SK-N-SH treated with all-trans-retinoic acid at 6 μM for 48 hours (cell line): ENCODE data around the gene LILRB4.
"Not testable (repeated sequence)": the region's sequence is repeated elsewhere in the genome, so short reads cannot be mapped to it uniquely, and the experiment has no call there.

Experiments used
- ATAC-seq: fragments of 200-7000 bp; cut with Tn5 transposase; 3 replicates; pipeline ENCODE4 v1.9.1; 2020; ENCODE audit warnings: mild to moderate bottlenecking, moderate library complexity
- ARNTL ChIP-seq: fragments of 450-650 bp; formaldehyde crosslinking; IDR thresholded peaks from 2 replicates; pipeline ENCODE4 v1.5.0; 2020; ENCODE audit warnings: low read depth, mild to moderate bottlenecking, moderate library complexity, borderline replicate concordance
- BACH2 ChIP-seq: fragments of 250-450 bp; sonication (Bioruptor Pico); IDR thresholded peaks from 2 replicates; pipeline ENCODE4 v1.9.0; 2021; ENCODE audit warnings: mild to moderate bottlenecking, borderline replicate concordance
- CSDC2 ChIP-seq: fragments of 250-450 bp; sonication (Bioruptor Pico); IDR thresholded peaks from 2 replicates; pipeline ENCODE4 v1.5.0; 2020; ENCODE audit warnings: mild to moderate bottlenecking, moderate library complexity
- ESRRG ChIP-seq: fragments of 250-450 bp; sonication (Bioruptor Pico); IDR thresholded peaks from 2 replicates; pipeline ENCODE4 v1.6.1; 2021; ENCODE audit warnings: mild to moderate bottlenecking
- ISL1 ChIP-seq: fragments of 250-450 bp; sonication (Bioruptor Pico); IDR thresholded peaks from 2 replicates; pipeline ENCODE4 v2.1.2; 2022; ENCODE audit warnings: mild to moderate bottlenecking, moderate library complexity
- OSR1 ChIP-seq: fragments of 250-450 bp; sonication (Bioruptor Pico); IDR thresholded peaks from 2 replicates; pipeline ENCODE4 v1.8.0; 2022; ENCODE audit warnings: moderate library complexity, mild to moderate bottlenecking, inconsistent platforms
- PPARA ChIP-seq: fragments of 250-450 bp; sonication (Bioruptor Pico); IDR thresholded peaks from 2 replicates; pipeline ENCODE4 v1.5.0; 2020; ENCODE audit warnings: mild to moderate bottlenecking, borderline replicate concordance
- RARB ChIP-seq: fragments of 250-450 bp; sonication (Bioruptor Pico); IDR thresholded peaks from 2 replicates; pipeline ENCODE4 v1.8.0; 2021; ENCODE audit warnings: mild to moderate bottlenecking, moderate library complexity
- SNAI2 ChIP-seq: fragments of 250-450 bp; sonication (Bioruptor Pico); IDR thresholded peaks from 2 replicates; pipeline ENCODE4 v1.5.0; 2020; ENCODE audit warnings: mild to moderate bottlenecking, moderate library complexity
- TCF4 ChIP-seq: fragments of 250-450 bp; sonication (Bioruptor Pico); IDR thresholded peaks from 2 replicates; pipeline ENCODE4 v1.8.0; 2021; ENCODE audit warnings: mild to moderate bottlenecking, moderate library complexity, borderline replicate concordance
- ZFP3 ChIP-seq: fragments of 250-450 bp; sonication (Bioruptor Pico); IDR thresholded peaks from 2 replicates; pipeline ENCODE4 v1.5.0; 2020; ENCODE audit warnings: mild to moderate bottlenecking, moderate library complexity
- ZFP30 ChIP-seq: fragments of 450-650 bp; formaldehyde crosslinking; IDR thresholded peaks from 2 replicates; pipeline ENCODE4 v1.5.0; 2022; ENCODE audit warnings: mild to moderate bottlenecking, moderate library complexity
- ZNF565 ChIP-seq: fragments of 450-650 bp; formaldehyde crosslinking; conservative IDR thresholded peaks from 2 replicates; pipeline ENCODE4 v1.5.0; 2020; ENCODE audit warnings: low read depth, mild to moderate bottlenecking, moderate library complexity
- ZNF70 ChIP-seq: fragments of 450-650 bp; formaldehyde crosslinking; IDR thresholded peaks from 2 replicates; pipeline ENCODE4 v1.5.0; 2020; ENCODE audit warnings: mild to moderate bottlenecking, moderate library complexity
- ZNF8 ChIP-seq: fragments of 450-650 bp; formaldehyde crosslinking; IDR thresholded peaks from 2 replicates; pipeline ENCODE4 v1.5.0; 2020; ENCODE audit warnings: mild to moderate bottlenecking, moderate library complexity
- TF ChIP-seq, protein P1 (sequence below): fragments of 250-450 bp; sonication (Bioruptor Pico); IDR thresholded peaks from 2 replicates; pipeline ENCODE4 v1.5.1; 2020; ENCODE audit warnings: low read depth, mild to moderate bottlenecking, moderate library complexity
- TF ChIP-seq, protein P2 (sequence below): fragments of 250-450 bp; sonication (Bioruptor Pico); IDR thresholded peaks from 2 replicates; pipeline ENCODE4 v1.8.0; 2020; ENCODE audit warnings: mild to moderate bottlenecking, moderate library complexity, borderline replicate concordance
- TF ChIP-seq, protein P3 (sequence below): fragments of 250-450 bp; sonication (Bioruptor Pico); IDR thresholded peaks from 2 replicates; pipeline ENCODE4 v1.8.0; 2021; ENCODE audit warnings: low read depth, mild to moderate bottlenecking, moderate library complexity, borderline replicate concordance
- TF ChIP-seq, protein P4 (sequence below): fragments of 250-450 bp; sonication (Bioruptor Pico); IDR thresholded peaks from 2 replicates; pipeline ENCODE4 v1.5.1; 2021; ENCODE audit warnings: mild to moderate bottlenecking, moderate library complexity

LILRB4 gene

DNA sequence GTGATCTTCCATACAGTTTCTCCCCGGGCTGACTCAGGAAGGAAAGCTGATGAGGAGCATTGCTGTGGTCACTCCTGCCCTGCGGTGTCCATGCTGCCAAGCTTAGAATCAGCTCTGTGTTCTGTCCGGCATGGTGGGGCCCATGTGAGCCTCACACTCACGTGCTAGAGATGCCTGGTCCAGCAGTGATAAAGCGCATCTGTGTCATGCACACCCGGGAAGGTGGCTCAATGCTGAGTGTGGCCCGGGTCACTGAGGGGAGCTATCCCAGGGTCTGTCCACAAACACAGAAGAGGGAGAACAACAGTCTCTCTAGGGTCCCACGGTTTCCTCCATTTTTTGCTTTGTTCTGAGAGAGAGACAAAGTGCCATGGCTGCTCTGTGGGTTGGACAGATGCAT is 36.0 kb upstream of the LILRB4 start:
- TF ChIP-seq SNAI2 (no peak), CSDC2 (CRISPR knock-in tag) (no peak), ZNF8 (no peak), ISL1 (CRISPR knock-in tag) (no peak), ZFP3 (CRISPR knock-in tag) (no peak), ARNTL (CRISPR knock-in tag) (no peak), ZFP30 (no peak), ZNF565 (no peak), BACH2 (CRISPR knock-in tag) (no peak), OSR1 (CRISPR knock-in tag) (no peak)
- TF ChIP-seq, protein P1, sequence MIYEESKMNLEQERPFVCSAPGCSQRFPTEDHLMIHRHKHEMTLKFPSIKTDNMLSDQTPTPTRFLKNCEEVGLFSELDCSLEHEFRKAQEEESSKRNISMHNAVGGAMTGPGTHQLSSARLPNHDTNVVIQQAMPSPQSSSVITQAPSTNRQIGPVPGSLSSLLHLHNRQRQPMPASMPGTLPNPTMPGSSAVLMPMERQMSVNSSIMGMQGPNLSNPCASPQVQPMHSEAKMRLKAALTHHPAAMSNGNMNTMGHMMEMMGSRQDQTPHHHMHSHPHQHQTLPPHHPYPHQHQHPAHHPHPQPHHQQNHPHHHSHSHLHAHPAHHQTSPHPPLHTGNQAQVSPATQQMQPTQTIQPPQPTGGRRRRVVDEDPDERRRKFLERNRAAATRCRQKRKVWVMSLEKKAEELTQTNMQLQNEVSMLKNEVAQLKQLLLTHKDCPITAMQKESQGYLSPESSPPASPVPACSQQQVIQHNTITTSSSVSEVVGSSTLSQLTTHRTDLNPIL (CRISPR knock-in tag) = no peak
- TF ChIP-seq, protein P2, sequence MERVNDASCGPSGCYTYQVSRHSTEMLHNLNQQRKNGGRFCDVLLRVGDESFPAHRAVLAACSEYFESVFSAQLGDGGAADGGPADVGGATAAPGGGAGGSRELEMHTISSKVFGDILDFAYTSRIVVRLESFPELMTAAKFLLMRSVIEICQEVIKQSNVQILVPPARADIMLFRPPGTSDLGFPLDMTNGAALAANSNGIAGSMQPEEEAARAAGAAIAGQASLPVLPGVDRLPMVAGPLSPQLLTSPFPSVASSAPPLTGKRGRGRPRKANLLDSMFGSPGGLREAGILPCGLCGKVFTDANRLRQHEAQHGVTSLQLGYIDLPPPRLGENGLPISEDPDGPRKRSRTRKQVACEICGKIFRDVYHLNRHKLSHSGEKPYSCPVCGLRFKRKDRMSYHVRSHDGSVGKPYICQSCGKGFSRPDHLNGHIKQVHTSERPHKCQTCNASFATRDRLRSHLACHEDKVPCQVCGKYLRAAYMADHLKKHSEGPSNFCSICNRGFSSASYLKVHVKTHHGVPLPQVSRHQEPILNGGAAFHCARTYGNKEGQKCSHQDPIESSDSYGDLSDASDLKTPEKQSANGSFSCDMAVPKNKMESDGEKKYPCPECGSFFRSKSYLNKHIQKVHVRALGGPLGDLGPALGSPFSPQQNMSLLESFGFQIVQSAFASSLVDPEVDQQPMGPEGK = no peak
- TF ChIP-seq, protein P3, sequence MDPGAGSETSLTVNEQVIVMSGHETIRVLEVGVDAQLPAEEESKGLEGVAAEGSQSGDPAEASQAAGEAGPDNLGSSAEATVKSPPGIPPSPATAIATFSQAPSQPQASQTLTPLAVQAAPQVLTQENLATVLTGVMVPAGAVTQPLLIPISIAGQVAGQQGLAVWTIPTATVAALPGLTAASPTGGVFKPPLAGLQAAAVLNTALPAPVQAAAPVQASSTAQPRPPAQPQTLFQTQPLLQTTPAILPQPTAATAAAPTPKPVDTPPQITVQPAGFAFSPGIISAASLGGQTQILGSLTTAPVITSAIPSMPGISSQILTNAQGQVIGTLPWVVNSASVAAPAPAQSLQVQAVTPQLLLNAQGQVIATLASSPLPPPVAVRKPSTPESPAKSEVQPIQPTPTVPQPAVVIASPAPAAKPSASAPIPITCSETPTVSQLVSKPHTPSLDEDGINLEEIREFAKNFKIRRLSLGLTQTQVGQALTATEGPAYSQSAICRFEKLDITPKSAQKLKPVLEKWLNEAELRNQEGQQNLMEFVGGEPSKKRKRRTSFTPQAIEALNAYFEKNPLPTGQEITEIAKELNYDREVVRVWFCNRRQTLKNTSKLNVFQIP (CRISPR knock-in tag) = no peak
- TF ChIP-seq, protein P4, sequence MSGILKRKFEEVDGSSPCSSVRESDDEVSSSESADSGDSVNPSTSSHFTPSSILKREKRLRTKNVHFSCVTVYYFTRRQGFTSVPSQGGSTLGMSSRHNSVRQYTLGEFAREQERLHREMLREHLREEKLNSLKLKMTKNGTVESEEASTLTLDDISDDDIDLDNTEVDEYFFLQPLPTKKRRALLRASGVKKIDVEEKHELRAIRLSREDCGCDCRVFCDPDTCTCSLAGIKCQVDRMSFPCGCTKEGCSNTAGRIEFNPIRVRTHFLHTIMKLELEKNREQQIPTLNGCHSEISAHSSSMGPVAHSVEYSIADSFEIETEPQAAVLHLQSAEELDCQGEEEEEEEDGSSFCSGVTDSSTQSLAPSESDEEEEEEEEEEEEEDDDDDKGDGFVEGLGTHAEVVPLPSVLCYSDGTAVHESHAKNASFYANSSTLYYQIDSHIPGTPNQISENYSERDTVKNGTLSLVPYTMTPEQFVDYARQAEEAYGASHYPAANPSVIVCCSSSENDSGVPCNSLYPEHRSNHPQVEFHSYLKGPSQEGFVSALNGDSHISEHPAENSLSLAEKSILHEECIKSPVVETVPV = no peak
- ATAC-seq = no peak

DNA sequence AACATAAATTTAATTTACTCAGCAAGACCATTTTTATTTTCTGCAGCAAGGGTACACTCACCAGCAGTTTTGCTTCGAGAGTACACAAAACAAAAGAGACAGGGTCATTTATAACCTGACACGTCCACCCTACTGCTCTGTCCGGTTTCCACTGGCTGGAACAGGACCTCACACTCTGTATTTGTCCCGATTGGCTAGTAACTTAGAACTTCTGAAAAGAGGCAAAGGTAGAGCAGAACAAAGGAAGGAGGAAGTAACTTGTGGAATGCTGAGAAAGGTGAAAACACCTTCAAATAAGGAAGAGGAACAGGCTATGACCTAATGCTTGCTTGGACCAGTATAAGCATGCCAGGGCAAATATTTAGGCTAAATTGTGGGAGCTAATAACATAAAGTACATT is 34.9 kb upstream of the LILRB4 start:
- not testable (repeated sequence) for ATAC-seq

DNA sequence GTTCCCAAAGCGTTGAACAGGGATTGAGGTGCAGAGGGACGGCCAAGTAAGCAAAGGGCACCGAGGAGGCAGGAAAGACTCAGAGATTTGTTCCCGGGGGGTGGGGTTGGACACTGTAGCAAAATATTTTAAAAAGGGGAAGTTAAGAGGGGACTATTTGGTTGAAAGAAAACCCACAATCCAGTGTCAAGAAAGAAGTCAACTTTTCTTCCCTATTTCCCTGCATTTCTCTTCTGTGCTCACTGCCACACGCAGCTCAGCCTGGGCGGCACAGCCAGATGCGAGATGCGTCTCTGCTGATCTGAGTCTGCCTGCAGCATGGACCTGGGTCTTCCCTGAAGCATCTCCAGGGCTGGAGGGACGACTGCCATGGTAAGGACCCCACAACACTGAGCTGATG is 32.5 kb upstream of the LILRB4 start, which contains the start of gene LILRB1:
TSS of gene LILRB1 (plus strand) at position 223 of the 400 bp plus-strand sequence. CDS start 590 bp downstream, outside the sequence.
- ATAC-seq = not testable (repeated sequence)

DNA sequence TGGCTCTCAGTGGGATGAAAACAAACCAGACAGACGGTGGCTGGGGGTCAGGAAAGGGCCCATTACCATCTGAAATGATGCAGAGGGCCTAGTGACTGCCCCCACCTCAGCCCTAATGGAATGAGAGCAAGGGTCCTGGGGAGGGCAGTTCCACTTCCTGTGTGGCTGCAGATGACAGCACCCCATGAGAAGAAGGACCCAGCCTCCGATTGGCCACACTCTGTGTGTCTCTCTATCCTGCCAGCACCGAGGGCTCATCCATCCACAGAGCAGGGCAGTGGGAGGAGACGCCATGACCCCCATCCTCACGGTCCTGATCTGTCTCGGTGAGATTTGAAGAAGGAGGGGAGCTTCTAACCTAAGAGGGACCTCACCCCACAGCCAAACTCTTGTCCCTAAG is 32.0 kb upstream of the LILRB4 start:
- ATAC-seq = no peak
- TF ChIP-seq ARNTL (CRISPR knock-in tag) (no peak), ZNF70 (CRISPR knock-in tag) (no peak), ZFP3 (CRISPR knock-in tag) (no peak), PPARA (CRISPR knock-in tag) (no peak), RARB (no peak), TCF4 (no peak), ESRRG (no peak), SNAI2 (no peak), ISL1 (CRISPR knock-in tag) (no peak)
- TF ChIP-seq, protein P2 = no peak
- TF ChIP-seq, protein P4 = no peak

DNA sequence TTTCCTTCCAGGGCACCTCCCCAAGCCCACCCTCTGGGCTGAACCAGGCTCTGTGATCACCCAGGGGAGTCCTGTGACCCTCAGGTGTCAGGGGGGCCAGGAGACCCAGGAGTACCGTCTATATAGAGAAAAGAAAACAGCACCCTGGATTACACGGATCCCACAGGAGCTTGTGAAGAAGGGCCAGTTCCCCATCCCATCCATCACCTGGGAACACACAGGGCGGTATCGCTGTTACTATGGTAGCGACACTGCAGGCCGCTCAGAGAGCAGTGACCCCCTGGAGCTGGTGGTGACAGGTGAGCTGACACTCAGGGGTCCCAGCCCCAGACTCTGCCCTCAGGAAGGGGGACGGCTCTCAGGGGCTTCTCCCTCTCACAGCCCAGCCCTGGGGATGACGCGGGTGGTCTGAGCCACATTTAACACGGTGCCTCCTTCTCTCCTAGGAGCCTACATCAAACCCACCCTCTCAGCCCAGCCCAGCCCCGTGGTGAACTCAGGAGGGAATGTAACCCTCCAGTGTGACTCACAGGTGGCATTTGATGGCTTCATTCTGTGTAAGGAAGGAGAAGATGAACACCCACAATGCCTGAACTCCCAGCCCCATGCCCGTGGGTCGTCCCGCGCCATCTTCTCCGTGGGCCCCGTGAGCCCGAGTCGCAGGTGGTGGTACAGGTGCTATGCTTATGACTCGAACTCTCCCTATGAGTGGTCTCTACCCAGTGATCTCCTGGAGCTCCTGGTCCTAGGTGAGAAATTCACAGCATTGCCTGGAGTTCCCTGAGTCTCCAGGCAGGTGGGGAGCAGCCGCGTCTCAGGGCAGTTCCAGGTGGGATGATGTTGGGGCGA is 31.1 kb upstream of the LILRB4 start:
- ATAC-seq = not testable (repeated sequence)

DNA sequence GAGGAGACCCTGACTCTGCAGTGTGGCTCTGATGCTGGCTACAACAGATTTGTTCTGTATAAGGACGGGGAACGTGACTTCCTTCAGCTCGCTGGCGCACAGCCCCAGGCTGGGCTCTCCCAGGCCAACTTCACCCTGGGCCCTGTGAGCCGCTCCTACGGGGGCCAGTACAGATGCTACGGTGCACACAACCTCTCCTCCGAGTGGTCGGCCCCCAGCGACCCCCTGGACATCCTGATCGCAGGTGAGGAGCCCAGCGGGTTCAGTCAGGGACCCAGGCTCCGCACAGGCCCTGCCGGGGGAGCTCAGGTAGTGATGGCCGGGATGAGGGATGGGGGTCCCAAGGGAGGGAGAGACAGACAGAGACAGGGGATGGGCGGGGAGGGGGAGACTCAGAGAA is 30.3 kb upstream of the LILRB4 start:
- ATAC-seq = not testable (repeated sequence)
